NCI-H1092 (cell line): ENCODE results near the gene MRPL1.
"Not testable (repeated sequence)": the region's sequence is repeated elsewhere in the genome, so short reads cannot be mapped to it uniquely, and the experiment has no call there.

Source experiments
- DNase-seq: peaks from one replicate; lab custom pipeline; 2025; lab: John Stamatoyannopoulos, UW

The MRPL1 gene

DNA sequence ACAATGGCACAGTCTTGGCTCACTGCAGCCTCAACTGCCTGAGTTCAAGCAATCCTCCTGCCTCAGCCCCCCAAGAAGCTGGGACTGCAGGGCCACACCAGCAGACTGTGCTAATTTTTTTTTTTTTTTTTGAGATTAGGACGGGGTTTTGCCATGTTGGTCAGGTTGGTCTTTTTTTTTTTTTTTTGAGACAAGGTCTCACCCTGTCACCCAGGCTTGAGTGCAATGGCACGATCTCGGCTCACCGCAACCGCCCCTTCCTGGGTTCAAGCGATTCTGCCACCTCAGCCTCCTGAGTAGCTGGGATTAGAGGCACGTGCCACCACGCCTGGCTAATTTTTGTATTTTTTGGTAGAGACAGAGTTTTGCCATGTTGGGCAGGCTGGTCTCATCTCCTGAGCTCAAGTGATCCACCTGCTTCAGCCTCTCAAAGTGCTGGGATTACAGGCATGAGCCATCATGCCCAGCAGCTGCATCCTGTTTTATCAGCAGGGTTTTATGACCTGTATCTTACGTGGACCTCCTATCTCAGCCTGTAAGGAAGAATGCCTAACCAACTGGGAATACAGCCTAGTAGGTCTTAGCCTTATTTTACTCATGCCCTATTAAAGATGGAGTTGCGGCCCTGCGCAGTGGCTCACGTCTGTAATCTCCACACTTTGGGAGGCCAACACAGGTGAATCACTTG is 13.2 kb upstream of the MRPL1 start:
- no peak for DNase-seq

DNA sequence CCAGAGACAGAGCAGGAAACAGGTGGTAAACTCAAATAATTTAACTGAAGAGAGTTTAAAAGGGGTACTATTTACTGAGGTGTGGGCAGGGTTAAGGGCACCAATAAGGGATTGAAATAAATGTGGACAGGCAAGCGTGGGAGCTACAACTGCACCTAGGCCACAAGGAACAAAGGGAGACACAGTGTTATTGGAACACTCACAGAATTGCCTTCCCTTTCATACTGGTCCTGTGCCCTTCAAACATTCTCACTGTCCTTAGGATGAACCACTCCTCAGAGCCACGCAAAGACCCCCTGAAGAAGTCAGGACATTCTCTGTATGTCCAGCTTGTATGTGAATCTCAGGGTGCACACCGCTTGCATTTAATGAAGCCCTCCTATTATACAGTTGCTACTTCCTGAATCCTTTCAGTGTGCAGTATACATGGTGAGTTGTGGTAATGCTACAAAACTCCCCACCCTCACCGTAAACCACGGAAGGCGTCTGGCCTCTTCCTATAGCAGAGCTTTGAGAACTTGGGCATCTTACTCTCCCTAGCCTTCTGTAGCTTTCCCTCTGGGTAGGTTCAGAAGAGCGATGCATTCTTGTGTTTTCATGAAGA is 9.6 kb upstream of the MRPL1 start:
- no peak for DNase-seq

- no peak for DNase-seq
These were observed 8.1 kb upstream of the MRPL1 start for GRCh38 chr4:77854431-77855111.

DNA sequence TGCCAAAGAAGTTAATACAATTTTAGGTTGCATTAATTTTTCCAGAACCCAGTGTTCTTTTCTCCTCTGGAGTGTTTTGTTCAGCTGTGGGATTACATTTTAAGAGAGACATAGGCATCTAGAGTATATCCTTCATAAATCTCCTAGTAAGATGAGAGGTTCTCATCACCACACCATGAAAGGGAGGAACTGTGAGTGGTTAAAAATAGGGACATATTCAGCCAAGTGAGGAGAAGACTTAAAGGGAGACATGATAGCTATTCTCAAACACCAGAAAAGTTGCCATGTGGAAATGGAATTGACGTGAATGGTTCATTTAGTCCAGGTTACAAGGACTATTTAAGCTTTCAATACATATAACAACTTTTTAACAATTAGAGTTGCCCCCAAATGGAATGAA is 6.5 kb upstream of the MRPL1 start:
- no peak for DNase-seq

DNA sequence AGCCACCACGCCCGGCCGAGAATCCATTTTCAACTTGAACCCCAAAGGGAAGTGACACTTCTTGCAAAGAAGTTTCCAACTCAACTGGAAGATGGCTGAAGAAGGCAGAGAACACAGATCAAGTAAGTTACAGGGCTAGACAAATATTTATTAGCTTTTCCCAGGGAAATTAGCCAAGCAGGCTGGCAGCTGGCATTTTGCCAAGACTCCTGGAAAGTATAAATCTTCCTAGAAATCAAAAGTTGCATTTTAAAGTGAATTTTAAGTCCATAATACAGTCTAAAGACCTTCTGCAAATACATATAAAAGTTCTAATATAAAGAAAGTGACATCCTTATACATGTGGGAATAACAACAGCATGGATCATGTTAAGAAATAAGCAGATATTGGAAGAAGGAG is 3.4 kb upstream of the MRPL1 start:
- no peak for DNase-seq

GRCh38 chr4:77861495-77861894 is 1.1 kb upstream of the MRPL1 start:
- no peak for DNase-seq

- DNase-seq = not testable (repeated sequence)
These were observed 711 bp downstream of the MRPL1 start for GRCh38 chr4:77863341-77863740.

DNA sequence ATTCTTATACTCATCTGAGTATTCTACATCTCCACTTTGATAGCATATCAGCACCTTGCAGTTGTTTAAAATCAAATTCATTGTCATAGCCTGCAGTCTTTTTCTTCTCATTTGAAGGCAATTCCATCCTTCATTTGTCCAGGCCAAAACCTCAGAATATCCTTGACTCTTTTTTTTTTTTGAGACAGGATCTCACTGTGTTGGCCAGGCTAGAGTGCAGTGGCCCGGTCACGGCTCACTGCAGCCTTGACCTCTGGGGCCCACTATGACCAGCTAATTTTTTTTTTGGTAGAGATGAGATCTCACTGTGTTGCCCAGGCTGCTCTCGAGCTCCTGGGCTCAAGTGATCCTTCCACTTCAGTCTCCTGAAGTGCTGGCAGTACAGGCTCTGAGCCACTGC is 2.6 kb downstream of the MRPL1 start:
- DNase-seq = no peak

GRCh38 chr4:77872723-77873445 is 10.3 kb downstream of the MRPL1 start:
- DNase-seq = no peak

DNA sequence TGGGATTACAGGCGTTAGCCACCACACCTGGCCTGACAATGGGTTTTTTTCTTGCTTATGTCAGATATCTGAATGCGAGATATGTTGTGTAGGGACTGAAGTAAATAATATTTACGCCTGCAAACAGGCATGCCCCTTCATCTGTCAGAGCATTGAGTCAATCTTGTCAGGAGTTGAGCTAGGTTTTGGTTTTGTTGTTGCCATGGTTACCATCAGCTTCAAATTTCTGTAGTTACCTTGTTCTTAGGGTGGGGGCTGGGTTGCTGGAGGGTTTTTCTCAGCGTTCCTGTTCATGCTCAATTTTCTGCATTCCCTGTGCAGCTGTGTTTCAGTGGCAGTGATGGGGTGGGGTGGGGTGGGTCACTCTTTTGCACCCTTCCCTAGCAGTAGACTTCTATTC is 14.5 kb downstream of the MRPL1 start:
- no peak for DNase-seq

DNA sequence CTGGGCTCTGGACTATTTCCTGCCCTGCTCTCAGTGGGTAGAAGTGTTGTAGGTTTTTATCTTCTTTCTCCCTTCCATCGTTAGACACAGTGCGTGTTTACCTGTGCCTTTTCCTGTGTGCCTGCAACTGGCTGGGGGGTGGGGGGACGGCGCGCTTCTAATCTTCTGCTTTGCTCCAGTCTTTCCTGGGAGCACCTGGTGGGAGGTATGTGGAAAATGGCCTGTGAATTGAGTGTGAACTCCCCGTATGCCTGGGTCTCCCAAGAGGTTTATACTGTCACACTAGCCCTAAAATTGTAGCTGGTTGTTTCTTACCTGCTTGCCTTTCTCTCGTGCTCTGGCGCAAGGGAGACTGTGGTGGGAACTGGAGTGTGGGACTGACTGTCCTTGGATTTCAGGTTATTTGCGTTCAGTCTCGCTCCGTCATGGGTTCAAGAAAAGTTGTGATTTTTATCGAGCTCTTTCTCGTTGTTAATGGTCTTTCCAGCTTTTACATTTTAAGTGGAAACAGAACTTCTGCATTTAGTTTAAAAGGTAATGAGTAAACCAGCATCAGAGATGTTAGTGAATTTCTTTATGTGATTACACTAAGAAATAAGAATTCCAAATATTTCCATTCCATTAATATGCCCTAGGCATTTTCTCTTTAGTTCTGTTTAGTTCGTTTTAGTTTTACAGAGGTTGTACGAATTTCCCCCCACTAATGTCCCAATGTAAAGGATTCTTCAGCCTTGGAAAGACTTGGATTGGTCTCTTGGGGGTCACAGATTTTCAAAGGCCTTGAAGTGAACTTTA is 15.3 kb downstream of the MRPL1 start:
- no peak for DNase-seq

GRCh38 chr4:77880784-77881183 is 18.2 kb downstream of the MRPL1 start:
- no peak for DNase-seq

DNA sequence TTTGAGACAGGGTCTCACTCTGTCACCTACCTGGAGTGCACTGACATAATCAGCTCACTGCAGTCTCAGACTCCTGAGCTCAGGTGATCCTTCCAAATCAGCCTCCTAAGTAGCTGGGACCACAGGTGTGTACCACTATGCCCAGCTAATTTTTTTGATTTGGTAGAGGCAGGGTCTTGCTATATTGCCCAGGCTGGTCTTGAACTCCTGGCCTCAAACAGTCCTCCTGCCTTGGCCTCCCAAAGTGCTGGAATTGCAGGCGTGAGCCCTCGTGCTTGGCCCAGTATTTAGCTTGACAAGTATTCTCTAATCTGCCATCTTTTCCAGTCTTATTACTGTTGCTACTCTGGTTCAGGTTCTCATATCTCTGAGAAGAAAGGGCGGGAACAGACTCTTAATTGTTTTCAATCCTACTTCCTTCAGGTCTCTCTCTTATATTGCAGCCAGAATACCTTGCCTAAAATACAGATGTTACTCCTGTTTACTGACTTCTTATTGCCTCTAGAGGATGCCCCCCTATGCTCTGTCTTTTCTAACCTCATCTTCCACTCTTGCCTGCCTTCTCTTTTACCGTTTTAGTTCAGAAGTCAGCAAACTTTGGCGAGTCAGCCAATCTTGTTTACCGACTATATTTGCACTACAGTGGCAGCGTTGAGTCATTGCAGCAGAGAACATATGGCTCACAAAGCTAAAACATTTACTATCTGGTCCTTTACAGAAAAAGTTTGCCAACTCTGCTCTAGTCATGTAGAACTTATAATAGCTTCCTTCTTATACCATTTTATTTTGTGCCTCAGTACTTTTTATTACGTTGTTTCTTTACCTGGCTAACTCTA is 19.0 kb downstream of the MRPL1 start:
- DNase-seq = no peak

DNA sequence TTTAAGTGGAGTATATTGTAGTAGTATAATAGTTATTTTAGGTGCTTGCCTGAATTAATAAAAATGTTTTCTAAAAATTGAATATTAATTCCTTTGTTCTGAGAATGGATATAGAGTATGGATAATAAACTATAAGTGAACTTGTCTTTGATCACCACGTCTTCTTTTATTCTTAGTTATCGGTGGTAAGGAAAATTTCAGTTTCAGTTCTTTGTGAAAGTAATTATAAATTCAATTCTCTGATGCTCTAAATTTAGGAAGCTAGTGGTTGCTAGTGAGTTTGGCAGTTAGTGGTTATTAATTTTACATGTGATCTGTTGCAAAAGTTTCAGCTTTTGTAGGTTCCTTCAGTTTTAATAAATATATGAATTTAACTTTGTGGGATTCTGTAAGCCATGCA is 30.8 kb downstream of the MRPL1 start:
- DNase-seq = no peak

DNA sequence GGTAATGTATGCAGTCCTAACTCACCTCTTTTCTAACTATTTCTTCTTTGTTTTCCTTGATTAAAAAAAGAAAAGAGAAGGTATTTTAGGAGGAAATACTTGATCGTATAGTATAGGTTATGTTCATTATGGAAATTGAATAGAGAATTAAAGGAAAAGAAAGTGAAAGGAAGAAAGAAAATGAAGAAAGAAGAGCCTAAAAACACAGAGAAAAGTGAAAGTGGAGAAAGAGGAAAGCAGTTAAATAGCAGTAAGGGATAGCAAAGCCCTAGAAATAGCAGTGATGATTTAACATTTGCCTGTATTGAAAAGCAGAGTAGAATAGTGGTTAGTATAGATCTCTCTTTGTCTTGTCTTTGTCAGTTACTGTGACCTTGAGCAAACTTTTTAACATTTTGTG is 37.0 kb downstream of the MRPL1 start:
- no peak for DNase-seq

GRCh38 chr4:77903186-77903585 is 40.6 kb downstream of the MRPL1 start:
- no peak for DNase-seq

- DNase-seq = no peak
These were observed 43.1 kb downstream of the MRPL1 start for GRCh38 chr4:77905651-77906263.

GRCh38 chr4:77910676-77911075 is 48.0 kb downstream of the MRPL1 start:
- DNase-seq = no peak

DNA sequence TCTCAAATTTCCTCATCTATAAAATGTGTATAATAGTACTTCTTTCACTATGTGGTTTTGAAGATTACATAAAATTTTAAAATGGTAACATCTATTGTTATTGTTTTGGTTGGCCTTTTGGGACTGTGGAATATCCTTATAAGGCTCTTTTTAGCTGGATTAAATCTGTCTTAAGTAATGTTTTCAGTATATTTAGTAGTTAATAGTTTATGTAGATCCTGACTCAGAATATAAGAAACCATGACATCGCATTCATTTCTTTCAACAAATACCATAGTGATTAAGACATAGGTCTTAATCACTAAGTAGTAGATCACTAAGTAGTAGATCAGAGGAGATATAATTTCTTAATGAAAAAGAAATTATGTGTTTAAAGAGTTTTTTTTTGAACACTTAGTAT is 48.5 kb downstream of the MRPL1 start:
- DNase-seq = no peak

- DNase-seq = no peak
These were observed 49.3 kb downstream of the MRPL1 start for GRCh38 chr4:77911842-77912450.
